HFFc6 (cell line): ENCODE measurements around the gene CHST3. TPM values are rescaled to one million over a fixed set of nuclear protein-coding genes. Genes with fewer than 3 reads are reported as not detected.

ENCODE experiments used
- DNase-seq: peaks from one replicate; pipeline ENCODE4 v3.0.0-alpha.2; 2018
- H3K27ac Mint-ChIP-seq: 2 replicates; pipeline ENCODE4 v1.8.0; 2020; ENCODE audit warnings: mild to moderate bottlenecking, mixed read lengths
- H3K27me3 Mint-ChIP-seq: 2 replicates; pipeline ENCODE4 v1.8.0; 2021; ENCODE audit warnings: mild to moderate bottlenecking, moderate library complexity, mixed read lengths; ENCODE audit not compliant: insufficient read depth
- H3K36me3 Mint-ChIP-seq: 2 replicates; pipeline ENCODE4 v1.8.0; 2021; ENCODE audit warnings: low read depth, mixed read lengths
- H3K4me1 Mint-ChIP-seq: 2 replicates; pipeline ENCODE4 v1.8.0; 2020; ENCODE audit warnings: low read depth, mixed read lengths
- H3K4me3 Mint-ChIP-seq: 2 replicates; pipeline ENCODE4 v1.8.0; 2020; ENCODE audit warnings: mild to moderate bottlenecking, moderate library complexity, mixed read lengths
- H3K9me3 Mint-ChIP-seq: 2 replicates; pipeline ENCODE4 v1.8.0; 2020; ENCODE audit warnings: mild to moderate bottlenecking, mixed read lengths
- CTCF ChIP-seq: fragments of 200-600 bp; sonication (generic); IDR thresholded peaks from 2 replicates; pipeline ENCODE4 v1.5.0; 2021; ENCODE audit warnings: antibody characterized with exemption, mild to moderate bottlenecking
- total RNA-seq, 6 experiments: library from RNA; stranded (reverse); fragmentation: NEBNext Ultra II Directional; extraction: Animal tissue kit (Norgen Biotek cat#: 25700); gene quantifications; 2 replicates in 1 of 6; 3 replicates in 5 of 6; pipeline ENCODE4 v1.2.3, GENCODE V29; 2021

CHST3 gene
- total RNA-seq, 6 experiments from 2014 or later: 34.9 to 48.1 (median 40.3) TPM

GRCh38 chr10:72037811-72038210 lies 73.6 kb downstream of the CHST3 start:
- Mint-ChIP-seq H3K4me3 (no peak overlapping the region), H3K36me3 (no peaks in the 10 kb centered on the region)
- TF ChIP-seq CTCF: no peak

GRCh38 chr10:72038458-72039001 lies 74.3 kb downstream of the CHST3 start:
- H3K36me3 Mint-ChIP-seq: no peaks in the 10 kb centered on the region
- H3K9me3 Mint-ChIP-seq: no peaks in the 10 kb centered on the region
- peak overlapping the region; percentile 48; the same call in 1 of the 2 replicates for H3K27ac Mint-ChIP-seq
- no peaks in the 10 kb centered on the region; the same call in 1 of the 2 replicates for H3K27me3 Mint-ChIP-seq
- peaks cover 32% of the 10 kb centered on the region for H3K4me1 Mint-ChIP-seq
- no peak for TF ChIP-seq CTCF
- DNase-seq: peak; percentile 48
- H3K4me3 Mint-ChIP-seq: no peak overlapping the region

More at GRCh38 chr10:72037811-72038210, 73.6 kb downstream of the CHST3 start:
- peaks cover 26% of the 10 kb centered on the region for H3K4me1 Mint-ChIP-seq
- DNase-seq: no peak
- H3K27me3 Mint-ChIP-seq: no peaks in the 10 kb centered on the region; the same call in 1 of the 2 replicates
- no peak overlapping the region for H3K27ac Mint-ChIP-seq
- H3K9me3 Mint-ChIP-seq: no peaks in the 10 kb centered on the region

- Mint-ChIP-seq H3K27me3 (peaks cover 3% of the 10 kb centered on the region; the same call in 1 of the 2 replicates), H3K27ac (no peak overlapping the region), H3K4me1 (peaks cover 32% of the 10 kb centered on the region), H3K4me3 (no peak overlapping the region), H3K9me3 (no peaks in the 10 kb centered on the region), H3K36me3 (no peaks in the 10 kb centered on the region)
- TF ChIP-seq CTCF: no peak
- DNase-seq: no peak
Measured at GRCh38 chr10:72039377-72039776, 75.2 kb downstream of the CHST3 start.

GRCh38 chr10:72041491-72041890 lies 77.3 kb downstream of the CHST3 start:
- no peak for TF ChIP-seq CTCF
- Mint-ChIP-seq H3K27me3 (peaks cover 3% of the 10 kb centered on the region; the same call in 1 of the 2 replicates), H3K27ac (no peak overlapping the region), H3K4me3 (no peak overlapping the region), H3K9me3 (no peaks in the 10 kb centered on the region), H3K4me1 (peaks cover 32% of the 10 kb centered on the region), H3K36me3 (peaks cover 1% of the 10 kb centered on the region; the same call in 1 of the 2 replicates)
- DNase-seq: no peak

- no peak for TF ChIP-seq CTCF
- no peak for DNase-seq
- no peak overlapping the region for H3K4me3 Mint-ChIP-seq
- no peak overlapping the region for H3K27ac Mint-ChIP-seq
- no peaks in the 10 kb centered on the region for H3K9me3 Mint-ChIP-seq
- H3K36me3 Mint-ChIP-seq: peaks cover 4% of the 10 kb centered on the region; the same call in 1 of the 2 replicates
- peaks cover 3% of the 10 kb centered on the region; the same call in 1 of the 2 replicates for H3K27me3 Mint-ChIP-seq
- peaks cover 31% of the 10 kb centered on the region for H3K4me1 Mint-ChIP-seq
Measured at GRCh38 chr10:72043016-72043834, 79.0 kb downstream of the CHST3 start.
